Measurements from ENCODE around the gene DDX27. TPM values are rescaled to one million over a fixed set of nuclear protein-coding genes. Genes with fewer than 3 reads are reported as not detected.
A peak's percentile ranks its signal among the peaks of the same experiment; 100 is the strongest.

DDX27 gene
- total and polyA plus RNA-seq, 2 of the 13 experiments (the other 11 are each of a cell fraction or from before 2014, with no cell fraction given), result 42.6 to 72.8 TPM

GRCh38 chr20:49245921-49246740 is 26.9 kb downstream of the DDX27 start (continued):
- TF ChIP-seq AHDC1 (CRISPR knock-in tag; IDR thresholded peaks at IDR 0.05; ENCODE audit: borderline replicate concordance) (no peak), ZBTB46 (CRISPR knock-in tag; IDR thresholded peaks at IDR 0.05; ENCODE audit: borderline replicate concordance) (no peak), FOXK1 (CRISPR knock-in tag; IDR thresholded peaks at IDR 0.05; ENCODE audit: borderline replicate concordance, low read depth) (peak; percentile 32; the same call in 1 of the 2 replicates), ZNF317 (CRISPR knock-in tag; IDR thresholded peaks at IDR 0.05) (no peak), ZSCAN12 (CRISPR knock-in tag; IDR thresholded peaks at IDR 0.05) (no peak), MBD4 (IDR thresholded peaks at IDR 0.05; ENCODE audit: borderline replicate concordance, low read length) (no peak; the same call in 1 of the 2 replicates), ZNF547 (CRISPR knock-in tag; IDR thresholded peaks at IDR 0.05) (no peak), TIGD3 (CRISPR knock-in tag; IDR thresholded peaks at IDR 0.05; ENCODE audit: borderline replicate concordance) (no peak), PPARG (CRISPR knock-in tag; conservative IDR thresholded peaks at IDR 0.05) (0 out of 2 replicates have a peak, but pooled peaks have one; percentile 49), ZFP91 (CRISPR knock-in tag; IDR thresholded peaks at IDR 0.05; ENCODE audit: borderline replicate concordance) (peak; percentile 34; the same call in 1 of the 2 replicates), CSRNP1 (CRISPR knock-in tag; IDR thresholded peaks at IDR 0.05) (peak; percentile 41; the same call in 1 of the 2 replicates), AGO1 (IDR thresholded peaks at IDR 0.05; ENCODE audit: low read depth, low read length, poor library complexity, severe bottlenecking) (no peak), ZBTB7A (CRISPR knock-in tag; IDR thresholded peaks at IDR 0.05) (0 out of 2 replicates have a peak, but pooled peaks have one; percentile 46), ZNF510 (CRISPR knock-in tag; IDR thresholded peaks at IDR 0.05; ENCODE audit: low read depth) (no peak), ZNF274 (CRISPR knock-in tag; IDR thresholded peaks at IDR 0.05) (no peak)
